GM18511 (cell line): ENCODE measurements around the gene VSIG10.
"Not testable (repeated sequence)": the region's sequence is repeated elsewhere in the genome, so short reads cannot be mapped to it uniquely, and the experiment has no call there.

ENCODE experiments used
- ATAC-seq: cut with Tn5 transposase; IDR thresholded peaks from one replicate; pipeline ENCODE4 v1.9.1; 2021; ENCODE audit warnings: mild to moderate bottlenecking, moderate library complexity; ENCODE audit not compliant: unreplicated experiment

The VSIG10 gene

GRCh38 chr12:118109088-118109487 lies 5.3 kb upstream of the VSIG10 start:
- no peak for ATAC-seq

GRCh38 chr12:118107694-118108093 lies 3.9 kb upstream of the VSIG10 start:
- no peak for ATAC-seq

- ATAC-seq = no peak
These were observed 3.2 kb upstream of the VSIG10 start for GRCh38 chr12:118107011-118107410.

- ATAC-seq = peak; percentile 15
These were observed 610 bp downstream of the VSIG10 start for GRCh38 chr12:118103201-118103600.

GRCh38 chr12:118102609-118103008 lies 1.2 kb downstream of the VSIG10 start:
- no peak for ATAC-seq

- ATAC-seq = no peak
These were observed 1.7 kb downstream of the VSIG10 start for GRCh38 chr12:118102070-118102469.

- no peak for ATAC-seq
These were observed 2.8 kb downstream of the VSIG10 start for GRCh38 chr12:118101051-118101450.

- ATAC-seq = no peak
These were observed 4.7 kb downstream of the VSIG10 start for GRCh38 chr12:118098911-118099671.

- ATAC-seq = no peak
These were observed 5.4 kb downstream of the VSIG10 start for GRCh38 chr12:118098401-118098800.

- ATAC-seq = no peak
These were observed 9.8 kb downstream of the VSIG10 start for GRCh38 chr12:118094039-118094438.

- ATAC-seq = no peak
These were observed 14.0 kb downstream of the VSIG10 start for GRCh38 chr12:118089782-118090181.

- ATAC-seq = no peak
These were observed 21.6 kb downstream of the VSIG10 start for GRCh38 chr12:118082161-118082560.

GRCh38 chr12:118081521-118081920 lies 22.3 kb downstream of the VSIG10 start:
- not testable (repeated sequence) for ATAC-seq

- no peak for ATAC-seq
These were observed 30.0 kb downstream of the VSIG10 start for GRCh38 chr12:118073768-118074167.

GRCh38 chr12:118070650-118071049 lies 33.2 kb downstream of the VSIG10 start:
- ATAC-seq = no peak

- no peak for ATAC-seq
These were observed 35.4 kb downstream of the VSIG10 start for GRCh38 chr12:118068445-118068844.

GRCh38 chr12:118065380-118065779 lies 38.4 kb downstream of the VSIG10 start:
- ATAC-seq = no peak

GRCh38 chr12:118064608-118065007 lies 39.2 kb downstream of the VSIG10 start:
- no peak for ATAC-seq

- ATAC-seq = no peak
These were observed 40.0 kb downstream of the VSIG10 start for GRCh38 chr12:118063576-118064391.

- no peak for ATAC-seq
These were observed 41.7 kb downstream of the VSIG10 start for GRCh38 chr12:118061873-118062843.
